HG02852 (cell line): ENCODE measurements around the gene CYGB.

Experiments
- ATAC-seq: cut with Tn5 transposase; IDR thresholded peaks from one replicate; pipeline ENCODE4 v1.9.1; 2021; ENCODE audit warnings: mild to moderate bottlenecking, moderate library complexity; ENCODE audit not compliant: unreplicated experiment

Gene CYGB

GRCh38 chr17:76501827-76502307 is 35.6 kb downstream of the CYGB start:
- no peak for ATAC-seq

- ATAC-seq, result peak; percentile 62
Measured at GRCh38 chr17:76501018-76501826, 36.3 kb downstream of the CYGB start, which contains the start of gene RHBDF2. Gene RHBDF2, minus strand, starts transcription at chr17:76501423. Its CDS starts 19,899 bp downstream, at chr17:76481524.

- peak; percentile 10 for ATAC-seq
Measured at GRCh38 chr17:76500747-76501017, 36.8 kb downstream of the CYGB start.

GRCh38 chr17:76500074-76500746 is 37.3 kb downstream of the CYGB start:
- no peak for ATAC-seq

GRCh38 chr17:76499267-76499667 is 38.2 kb downstream of the CYGB start:
- ATAC-seq, result no peak

- ATAC-seq, result no peak
Measured at GRCh38 chr17:76498876-76499251, 38.6 kb downstream of the CYGB start.

GRCh38 chr17:76497979-76498875 is 39.3 kb downstream of the CYGB start:
- ATAC-seq, result no peak

- no peak for ATAC-seq
Measured at GRCh38 chr17:76497699-76497978, 39.9 kb downstream of the CYGB start.

- ATAC-seq, result no peak
Measured at GRCh38 chr17:76496464-76496863, 41.0 kb downstream of the CYGB start.

- ATAC-seq, result no peak
Measured at GRCh38 chr17:76495663-76496400, 41.7 kb downstream of the CYGB start.

GRCh38 chr17:76493505-76494167 is 43.9 kb downstream of the CYGB start:
- ATAC-seq, result no peak

- peak; percentile 34 for ATAC-seq
Measured at GRCh38 chr17:76492989-76493501, 44.5 kb downstream of the CYGB start.

- peak; percentile 43 for ATAC-seq
Measured at GRCh38 chr17:76492123-76492988, 45.2 kb downstream of the CYGB start.

- ATAC-seq, result peak; percentile 5
Measured at GRCh38 chr17:76491271-76492122, 46.0 kb downstream of the CYGB start.

- ATAC-seq, result no peak
Measured at GRCh38 chr17:76490112-76490710, 47.3 kb downstream of the CYGB start.

- ATAC-seq, result no peak
Measured at GRCh38 chr17:76487451-76488192, 49.9 kb downstream of the CYGB start.

- ATAC-seq, result no peak
Measured at GRCh38 chr17:76485569-76485968, 51.9 kb downstream of the CYGB start.
